Measurements from ENCODE around the gene LMO1.
A peak's percentile ranks its signal among the peaks of the same experiment; 100 is the strongest.

Gene LMO1

GRCh38 chr11:8201644-8202365 is 61.9 kb downstream of the LMO1 start:
- Histone ChIP-seq H3K36me3 (replicated peaks) (no peaks in the 10 kb centered on the region), H3K27me3 (ENCODE audit: low read depth) (peaks cover 2% of the 10 kb centered on the region; the same call in 1 of the 2 replicates), H3K9me3 (no peaks in the 10 kb centered on the region), H3K4me3 (no peak overlapping the region), H3K4me1 (no peaks in the 10 kb centered on the region)
- in situ Hi-C loops (cut with MboI; ENCODE audit: low sequenced_read_pairs) = no loop called here
- DNase-seq (ENCODE audit: low spot score in 2 of 2) = no peak

- H3K9me3 ChIP-seq = 0 out of 2 replicates have a peak, but pooled peaks cover 2% of the 10 kb centered on the region
- DNase-seq (ENCODE audit: low spot score in 2 of 2) = no peak
- H3K36me3 ChIP-seq (replicated peaks) = no peaks in the 10 kb centered on the region
- peaks cover 2% of the 10 kb centered on the region; the same call in 1 of the 2 replicates for H3K27me3 ChIP-seq (ENCODE audit: low read depth)
- H3K4me3 ChIP-seq = no peak overlapping the region
- H3K4me1 ChIP-seq = no peaks in the 10 kb centered on the region
- in situ Hi-C loops (cut with MboI; ENCODE audit: low sequenced_read_pairs) = no loop called here
Observed at GRCh38 chr11:8199676-8200075, 64.0 kb downstream of the LMO1 start.

- H3K36me3 ChIP-seq (replicated peaks) = no peaks in the 10 kb centered on the region
- H3K4me3 ChIP-seq = no peak overlapping the region
- in situ Hi-C loops (cut with MboI; ENCODE audit: low sequenced_read_pairs) = no loop called here
- no peak for DNase-seq (ENCODE audit: low spot score in 2 of 2)
- H3K27me3 ChIP-seq (ENCODE audit: low read depth) = peaks cover 2% of the 10 kb centered on the region; the same call in 1 of the 2 replicates
- 0 out of 2 replicates have a peak, but pooled peaks cover 2% of the 10 kb centered on the region for H3K9me3 ChIP-seq
- H3K4me1 ChIP-seq = no peaks in the 10 kb centered on the region
Observed at GRCh38 chr11:8196749-8197148, 66.9 kb downstream of the LMO1 start.

- H3K4me3 ChIP-seq = no peak overlapping the region
- no peaks in the 10 kb centered on the region for H3K36me3 ChIP-seq (replicated peaks)
- 0 out of 2 replicates have a peak, but pooled peaks cover 2% of the 10 kb centered on the region for H3K27me3 ChIP-seq (ENCODE audit: low read depth)
- H3K4me1 ChIP-seq = no peaks in the 10 kb centered on the region
- H3K9me3 ChIP-seq = 0 out of 2 replicates have a peak, but pooled peaks cover 2% of the 10 kb centered on the region
- DNase-seq (ENCODE audit: low spot score in 2 of 2) = no peak
- in situ Hi-C loops (cut with MboI; ENCODE audit: low sequenced_read_pairs) = no loop called here
Observed at GRCh38 chr11:8194956-8195355, 68.7 kb downstream of the LMO1 start.

- H3K4me3 ChIP-seq = no peak overlapping the region
- no peaks in the 10 kb centered on the region for H3K36me3 ChIP-seq (replicated peaks)
- 0 out of 2 replicates have a peak, but pooled peaks cover 2% of the 10 kb centered on the region for H3K27me3 ChIP-seq (ENCODE audit: low read depth)
- no peak for DNase-seq (ENCODE audit: low spot score in 2 of 2)
- H3K9me3 ChIP-seq = 0 out of 2 replicates have a peak, but pooled peaks cover 2% of the 10 kb centered on the region
- no peaks in the 10 kb centered on the region for H3K4me1 ChIP-seq
- in situ Hi-C loops (cut with MboI; ENCODE audit: low sequenced_read_pairs) = no loop called here
Observed at GRCh38 chr11:8192896-8193209, 70.8 kb downstream of the LMO1 start.

- Histone ChIP-seq H3K9me3 (0 out of 2 replicates have a peak, but pooled peaks cover 2% of the 10 kb centered on the region), H3K4me3 (no peak overlapping the region), H3K36me3 (replicated peaks) (no peaks in the 10 kb centered on the region), H3K4me1 (no peaks in the 10 kb centered on the region), H3K27me3 (ENCODE audit: low read depth) (no peaks in the 10 kb centered on the region)
- DNase-seq (ENCODE audit: low spot score in 2 of 2) = peak; percentile 54 to 82
- in situ Hi-C loops (cut with MboI; ENCODE audit: low sequenced_read_pairs) = no loop called here
Observed at GRCh38 chr11:8192016-8192895, 71.4 kb downstream of the LMO1 start.

GRCh38 chr11:8190431-8190830 is 73.2 kb downstream of the LMO1 start:
- Histone ChIP-seq H3K36me3 (replicated peaks) (no peaks in the 10 kb centered on the region), H3K4me3 (no peak overlapping the region), H3K27me3 (ENCODE audit: low read depth) (no peaks in the 10 kb centered on the region), H3K4me1 (no peaks in the 10 kb centered on the region), H3K9me3 (no peaks in the 10 kb centered on the region)
- in situ Hi-C loops (cut with MboI; ENCODE audit: low sequenced_read_pairs) = no loop called here
- no peak for DNase-seq (ENCODE audit: low spot score in 2 of 2)

GRCh38 chr11:8186429-8186828 is 77.2 kb downstream of the LMO1 start:
- no peaks in the 10 kb centered on the region for H3K36me3 ChIP-seq (replicated peaks)
- no peaks in the 10 kb centered on the region for H3K9me3 ChIP-seq
- in situ Hi-C loops (cut with MboI; ENCODE audit: low sequenced_read_pairs) = no loop called here

GRCh38 chr11:8183111-8183510 is 80.6 kb downstream of the LMO1 start:
- Histone ChIP-seq H3K9me3 (no peaks in the 10 kb centered on the region), H3K4me3 (no peak overlapping the region), H3K4me1 (no peaks in the 10 kb centered on the region), H3K36me3 (replicated peaks) (no peaks in the 10 kb centered on the region), H3K27me3 (ENCODE audit: low read depth) (0 out of 2 replicates have a peak, but pooled peaks cover 10% of the 10 kb centered on the region)
- DNase-seq (ENCODE audit: low spot score in 2 of 2) = no peak
- in situ Hi-C loops (cut with MboI; ENCODE audit: low sequenced_read_pairs) = no loop called here

More at GRCh38 chr11:8186429-8186828, 77.2 kb downstream of the LMO1 start:
- no peak overlapping the region for H3K4me3 ChIP-seq
- no peaks in the 10 kb centered on the region for H3K4me1 ChIP-seq
- H3K27me3 ChIP-seq (ENCODE audit: low read depth) = 0 out of 2 replicates have a peak, but pooled peaks cover 4% of the 10 kb centered on the region
- no peak for DNase-seq (ENCODE audit: low spot score in 2 of 2)

- H3K9me3 ChIP-seq = peaks cover 3% of the 10 kb centered on the region; the same call in 1 of the 2 replicates
- no peaks in the 10 kb centered on the region for H3K36me3 ChIP-seq (replicated peaks)
- H3K4me3 ChIP-seq = no peak overlapping the region
- no peak for DNase-seq (ENCODE audit: low spot score in 2 of 2)
- no peaks in the 10 kb centered on the region for H3K4me1 ChIP-seq
- H3K27me3 ChIP-seq (ENCODE audit: low read depth) = 0 out of 2 replicates have a peak, but pooled peaks cover 12% of the 10 kb centered on the region
- in situ Hi-C loops (cut with MboI; ENCODE audit: low sequenced_read_pairs) = no loop called here
Observed at GRCh38 chr11:8180469-8180868, 83.2 kb downstream of the LMO1 start.

GRCh38 chr11:8178297-8178696 is 85.4 kb downstream of the LMO1 start:
- H3K27me3 ChIP-seq (ENCODE audit: low read depth) = 0 out of 2 replicates have a peak, but pooled peaks cover 14% of the 10 kb centered on the region
- H3K4me3 ChIP-seq = no peak overlapping the region
- no peaks in the 10 kb centered on the region for H3K4me1 ChIP-seq
- peaks cover 3% of the 10 kb centered on the region; the same call in 1 of the 2 replicates for H3K9me3 ChIP-seq
- no peak for DNase-seq (ENCODE audit: low spot score in 2 of 2)
- H3K36me3 ChIP-seq (replicated peaks) = no peaks in the 10 kb centered on the region
- in situ Hi-C loops (cut with MboI; ENCODE audit: low sequenced_read_pairs) = no loop called here

- in situ Hi-C loops (cut with MboI; ENCODE audit: low sequenced_read_pairs) = no loop called here
- 0 out of 2 replicates have a peak, but pooled peaks cover 11% of the 10 kb centered on the region for H3K27me3 ChIP-seq (ENCODE audit: low read depth)
- no peak overlapping the region for H3K4me3 ChIP-seq
- H3K4me1 ChIP-seq = no peaks in the 10 kb centered on the region
- DNase-seq (ENCODE audit: low spot score in 2 of 2) = no peak
- H3K9me3 ChIP-seq = peaks cover 3% of the 10 kb centered on the region; the same call in 1 of the 2 replicates
- no peaks in the 10 kb centered on the region for H3K36me3 ChIP-seq (replicated peaks)
Observed at GRCh38 chr11:8177136-8177535, 86.5 kb downstream of the LMO1 start.

Data from HAP-1 (cell line).